ENCODE results near the gene RFNG. TPM values are rescaled to one million over a fixed set of nuclear protein-coding genes. Genes with fewer than 3 reads are reported as not detected.

RFNG gene
- total and polyA plus RNA-seq, 10 of the 15 experiments (the other 5 are each of a cell fraction or from before 2014, with no cell fraction given): 0.10 to 19.6 (median 6.2) TPM

DNA sequence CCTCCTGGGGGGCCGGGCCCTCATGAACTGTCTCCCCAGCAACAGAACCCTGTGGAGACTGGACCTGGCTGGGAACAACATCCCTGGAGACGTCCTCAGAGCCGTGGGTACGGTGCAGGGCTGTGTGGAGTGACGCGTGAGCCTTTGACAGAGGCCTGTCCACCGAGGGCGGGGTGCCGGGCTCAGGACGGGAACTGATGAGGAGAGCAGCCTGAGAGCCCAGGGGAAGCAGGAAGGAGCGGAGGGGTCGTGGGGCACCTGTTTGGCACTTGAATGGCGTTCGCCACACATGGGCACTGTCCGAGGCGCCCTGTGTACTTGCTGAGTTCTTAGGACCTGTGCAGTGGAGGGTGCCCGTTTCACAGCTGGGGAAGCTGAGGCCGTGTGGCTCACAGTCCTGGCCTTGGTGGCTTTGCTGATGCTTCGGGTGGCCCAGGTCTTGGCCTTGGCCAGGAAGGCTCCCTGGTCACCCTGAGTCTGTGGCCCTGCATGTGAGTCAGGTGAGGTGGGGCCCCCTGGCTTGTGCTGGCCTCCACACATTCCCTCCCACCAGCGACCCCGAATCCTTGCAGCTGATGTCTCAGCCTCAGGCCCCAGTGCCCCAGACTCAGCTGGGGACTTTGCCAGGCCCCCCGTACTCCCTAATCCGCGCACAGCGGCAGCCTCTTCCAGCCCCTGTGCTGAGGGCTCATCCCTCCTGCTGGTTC lies 26.1 kb downstream of the RFNG start (continued):
- TF ChIP-seq, protein P1, sequence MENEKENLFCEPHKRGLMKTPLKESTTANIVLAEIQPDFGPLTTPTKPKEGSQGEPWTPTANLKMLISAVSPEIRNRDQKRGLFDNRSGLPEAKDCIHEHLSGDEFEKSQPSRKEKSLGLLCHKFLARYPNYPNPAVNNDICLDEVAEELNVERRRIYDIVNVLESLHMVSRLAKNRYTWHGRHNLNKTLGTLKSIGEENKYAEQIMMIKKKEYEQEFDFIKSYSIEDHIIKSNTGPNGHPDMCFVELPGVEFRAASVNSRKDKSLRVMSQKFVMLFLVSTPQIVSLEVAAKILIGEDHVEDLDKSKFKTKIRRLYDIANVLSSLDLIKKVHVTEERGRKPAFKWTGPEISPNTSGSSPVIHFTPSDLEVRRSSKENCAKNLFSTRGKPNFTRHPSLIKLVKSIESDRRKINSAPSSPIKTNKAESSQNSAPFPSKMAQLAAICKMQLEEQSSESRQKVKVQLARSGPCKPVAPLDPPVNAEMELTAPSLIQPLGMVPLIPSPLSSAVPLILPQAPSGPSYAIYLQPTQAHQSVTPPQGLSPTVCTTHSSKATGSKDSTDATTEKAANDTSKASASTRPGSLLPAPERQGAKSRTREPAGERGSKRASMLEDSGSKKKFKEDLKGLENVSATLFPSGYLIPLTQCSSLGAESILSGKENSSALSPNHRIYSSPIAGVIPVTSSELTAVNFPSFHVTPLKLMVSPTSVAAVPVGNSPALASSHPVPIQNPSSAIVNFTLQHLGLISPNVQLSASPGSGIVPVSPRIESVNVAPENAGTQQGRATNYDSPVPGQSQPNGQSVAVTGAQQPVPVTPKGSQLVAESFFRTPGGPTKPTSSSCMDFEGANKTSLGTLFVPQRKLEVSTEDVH (IDR thresholded peaks at IDR 0.05; ENCODE audit: low read depth, partially characterized antibody): no peak
- no peak for TF ChIP-seq CBX3 (IDR thresholded peaks at IDR 0.05; ENCODE audit: borderline replicate concordance, low read depth)
- TF ChIP-seq POLR2A (IDR thresholded peaks at IDR 0.05; ENCODE audit: low read depth, low read length): no peak
- TF ChIP-seq BHLHE40 (IDR thresholded peaks at IDR 0.05; ENCODE audit: borderline replicate concordance in 1 of 2, low read depth in 2 of 2, low read length in 1 of 2): no peak
- TF ChIP-seq NFXL1 (IDR thresholded peaks at IDR 0.05; ENCODE audit: borderline replicate concordance): no peak
- TF ChIP-seq, protein P2, sequence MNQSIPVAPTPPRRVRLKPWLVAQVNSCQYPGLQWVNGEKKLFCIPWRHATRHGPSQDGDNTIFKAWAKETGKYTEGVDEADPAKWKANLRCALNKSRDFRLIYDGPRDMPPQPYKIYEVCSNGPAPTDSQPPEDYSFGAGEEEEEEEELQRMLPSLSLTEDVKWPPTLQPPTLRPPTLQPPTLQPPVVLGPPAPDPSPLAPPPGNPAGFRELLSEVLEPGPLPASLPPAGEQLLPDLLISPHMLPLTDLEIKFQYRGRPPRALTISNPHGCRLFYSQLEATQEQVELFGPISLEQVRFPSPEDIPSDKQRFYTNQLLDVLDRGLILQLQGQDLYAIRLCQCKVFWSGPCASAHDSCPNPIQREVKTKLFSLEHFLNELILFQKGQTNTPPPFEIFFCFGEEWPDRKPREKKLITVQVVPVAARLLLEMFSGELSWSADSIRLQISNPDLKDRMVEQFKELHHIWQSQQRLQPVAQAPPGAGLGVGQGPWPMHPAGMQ (IDR thresholded peaks at IDR 0.05; ENCODE audit: borderline replicate concordance): no peak
- TF ChIP-seq, protein P3, sequence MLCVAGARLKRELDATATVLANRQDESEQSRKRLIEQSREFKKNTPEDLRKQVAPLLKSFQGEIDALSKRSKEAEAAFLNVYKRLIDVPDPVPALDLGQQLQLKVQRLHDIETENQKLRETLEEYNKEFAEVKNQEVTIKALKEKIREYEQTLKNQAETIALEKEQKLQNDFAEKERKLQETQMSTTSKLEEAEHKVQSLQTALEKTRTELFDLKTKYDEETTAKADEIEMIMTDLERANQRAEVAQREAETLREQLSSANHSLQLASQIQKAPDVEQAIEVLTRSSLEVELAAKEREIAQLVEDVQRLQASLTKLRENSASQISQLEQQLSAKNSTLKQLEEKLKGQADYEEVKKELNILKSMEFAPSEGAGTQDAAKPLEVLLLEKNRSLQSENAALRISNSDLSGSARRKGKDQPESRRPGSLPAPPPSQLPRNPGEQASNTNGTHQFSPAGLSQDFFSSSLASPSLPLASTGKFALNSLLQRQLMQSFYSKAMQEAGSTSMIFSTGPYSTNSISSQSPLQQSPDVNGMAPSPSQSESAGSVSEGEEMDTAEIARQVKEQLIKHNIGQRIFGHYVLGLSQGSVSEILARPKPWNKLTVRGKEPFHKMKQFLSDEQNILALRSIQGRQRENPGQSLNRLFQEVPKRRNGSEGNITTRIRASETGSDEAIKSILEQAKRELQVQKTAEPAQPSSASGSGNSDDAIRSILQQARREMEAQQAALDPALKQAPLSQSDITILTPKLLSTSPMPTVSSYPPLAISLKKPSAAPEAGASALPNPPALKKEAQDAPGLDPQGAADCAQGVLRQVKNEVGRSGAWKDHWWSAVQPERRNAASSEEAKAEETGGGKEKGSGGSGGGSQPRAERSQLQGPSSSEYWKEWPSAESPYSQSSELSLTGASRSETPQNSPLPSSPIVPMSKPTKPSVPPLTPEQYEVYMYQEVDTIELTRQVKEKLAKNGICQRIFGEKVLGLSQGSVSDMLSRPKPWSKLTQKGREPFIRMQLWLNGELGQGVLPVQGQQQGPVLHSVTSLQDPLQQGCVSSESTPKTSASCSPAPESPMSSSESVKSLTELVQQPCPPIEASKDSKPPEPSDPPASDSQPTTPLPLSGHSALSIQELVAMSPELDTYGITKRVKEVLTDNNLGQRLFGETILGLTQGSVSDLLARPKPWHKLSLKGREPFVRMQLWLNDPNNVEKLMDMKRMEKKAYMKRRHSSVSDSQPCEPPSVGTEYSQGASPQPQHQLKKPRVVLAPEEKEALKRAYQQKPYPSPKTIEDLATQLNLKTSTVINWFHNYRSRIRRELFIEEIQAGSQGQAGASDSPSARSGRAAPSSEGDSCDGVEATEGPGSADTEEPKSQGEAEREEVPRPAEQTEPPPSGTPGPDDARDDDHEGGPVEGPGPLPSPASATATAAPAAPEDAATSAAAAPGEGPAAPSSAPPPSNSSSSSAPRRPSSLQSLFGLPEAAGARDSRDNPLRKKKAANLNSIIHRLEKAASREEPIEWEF (IDR thresholded peaks at IDR 0.05; ENCODE audit: insufficient replicate concordance, low read depth, low read length): no peak
